ENCODE measurements around the gene CERS2. TPM values are rescaled to one million over a fixed set of nuclear protein-coding genes. Genes with fewer than 3 reads are reported as not detected.
A peak's percentile ranks its signal among the peaks of the same experiment; 100 is the strongest.

The CERS2 gene
- total and polyA plus RNA-seq, 10 of the 15 experiments (the other 5 are each of a cell fraction or from before 2014, with no cell fraction given) = 9.2 to 87.9 (median 50.8) TPM

- Histone ChIP-seq H3K27ac (ENCODE audit: control insufficient read depth, insufficient read depth) (peak overlapping the region; percentile 30; the same call in 1 of the 2 replicates), H3K4me1 (ENCODE audit: control insufficient read depth, insufficient read depth, low read length) (peaks cover 12% of the 10 kb centered on the region), H4K20me1 (ENCODE audit: control insufficient read depth, insufficient read depth) (no peaks in the 10 kb centered on the region), H3K79me2 (ENCODE audit: control insufficient read depth, insufficient read depth, low read length) (peaks cover 16% of the 10 kb centered on the region), H2AFZ (ENCODE audit: control insufficient read depth, low read depth, low read length) (peak overlapping the region; percentile 94), H3K9ac (ENCODE audit: control insufficient read depth, insufficient read depth, low read length) (no peak overlapping the region), H3K36me3 (ENCODE audit: control insufficient read depth in 2 of 2, insufficient read depth in 2 of 2, low read length in 1 of 2) (no peaks in the 10 kb centered on the region), H3K4me2 (ENCODE audit: control insufficient read depth, insufficient read depth) (peak overlapping the region; percentile 99), H3K4me3 (peak overlapping the region; percentile 34), H3K27me3 (replicated peaks in 1 of 2; ENCODE audit: control insufficient read depth in 2 of 2, insufficient read depth in 2 of 2, low read length in 1 of 2) (no peaks in the 10 kb centered on the region), H3K9me3 (replicated peaks; ENCODE audit: control insufficient read depth, insufficient read depth, low read length) (no peaks in the 10 kb centered on the region)
- no TSS peak for BruUV-seq (replicated peaks)
- intact Hi-C loops (cut with micrococcal nuclease; ENCODE audit: unreplicated experiment) = no loop called here
- SMC1A ChIA-PET (ENCODE audit: uncharacterized antibody, unreplicated experiment) = interaction anchor here (3.6 kb wide), 1 partner anchor 12 kb away, joined by 34 read pairs; no protein-coding TSS in a partner anchor
- POLR2A ChIA-PET = no interaction called here
- DNase-seq (ENCODE audit: low read depth, low spot score) (no peak), FAIRE-seq (no peak), ATAC-seq (no peak)
- RAD21 ChIA-PET (ENCODE audit: unreplicated experiment) = no interaction called here
- CTCF ChIA-PET = interaction anchor here (1.9 to 16.2 kb wide), 4 partner anchors 12 to 92 kb away, joined by 4 to 252 read pairs (median 50); partner anchors contain the start of genes ANXA9 and CERS2
- in situ Hi-C loops (cut with MboI) = no loop called here
- WGBS (ENCODE audit: insufficient coverage, insufficient replicate concordance, low lambda C conversion rate, missing lambda C conversion rate) = 47% methylated on average over 4 of the region's 4 CpGs
- no peak for TF ChIP-seq SREBF2 (IDR thresholded peaks at IDR 0.05; ENCODE audit: low read length)
- no peak for TF ChIP-seq SP1 (IDR thresholded peaks at IDR 0.05; ENCODE audit: low read depth, low read length)
- no peak for TF ChIP-seq CBX3 (IDR thresholded peaks at IDR 0.05; ENCODE audit: borderline replicate concordance, low read depth)
- TF ChIP-seq BCL11A (IDR thresholded peaks at IDR 0.05; ENCODE audit: low read depth, low read length) = no peak
- peak; percentile 59; the same call in 1 of the 2 replicates for TF ChIP-seq PKNOX1 (IDR thresholded peaks at IDR 0.05)
- TF ChIP-seq, protein P1, sequence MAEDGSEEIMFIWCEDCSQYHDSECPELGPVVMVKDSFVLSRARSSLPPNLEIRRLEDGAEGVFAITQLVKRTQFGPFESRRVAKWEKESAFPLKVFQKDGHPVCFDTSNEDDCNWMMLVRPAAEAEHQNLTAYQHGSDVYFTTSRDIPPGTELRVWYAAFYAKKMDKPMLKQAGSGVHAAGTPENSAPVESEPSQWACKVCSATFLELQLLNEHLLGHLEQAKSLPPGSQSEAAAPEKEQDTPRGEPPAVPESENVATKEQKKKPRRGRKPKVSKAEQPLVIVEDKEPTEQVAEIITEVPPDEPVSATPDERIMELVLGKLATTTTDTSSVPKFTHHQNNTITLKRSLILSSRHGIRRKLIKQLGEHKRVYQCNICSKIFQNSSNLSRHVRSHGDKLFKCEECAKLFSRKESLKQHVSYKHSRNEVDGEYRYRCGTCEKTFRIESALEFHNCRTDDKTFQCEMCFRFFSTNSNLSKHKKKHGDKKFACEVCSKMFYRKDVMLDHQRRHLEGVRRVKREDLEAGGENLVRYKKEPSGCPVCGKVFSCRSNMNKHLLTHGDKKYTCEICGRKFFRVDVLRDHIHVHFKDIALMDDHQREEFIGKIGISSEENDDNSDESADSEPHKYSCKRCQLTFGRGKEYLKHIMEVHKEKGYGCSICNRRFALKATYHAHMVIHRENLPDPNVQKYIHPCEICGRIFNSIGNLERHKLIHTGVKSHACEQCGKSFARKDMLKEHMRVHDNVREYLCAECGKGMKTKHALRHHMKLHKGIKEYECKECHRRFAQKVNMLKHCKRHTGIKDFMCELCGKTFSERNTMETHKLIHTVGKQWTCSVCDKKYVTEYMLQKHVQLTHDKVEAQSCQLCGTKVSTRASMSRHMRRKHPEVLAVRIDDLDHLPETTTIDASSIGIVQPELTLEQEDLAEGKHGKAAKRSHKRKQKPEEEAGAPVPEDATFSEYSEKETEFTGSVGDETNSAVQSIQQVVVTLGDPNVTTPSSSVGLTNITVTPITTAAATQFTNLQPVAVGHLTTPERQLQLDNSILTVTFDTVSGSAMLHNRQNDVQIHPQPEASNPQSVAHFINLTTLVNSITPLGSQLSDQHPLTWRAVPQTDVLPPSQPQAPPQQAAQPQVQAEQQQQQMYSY (CRISPR knock-in tag; IDR thresholded peaks at IDR 0.05) = no peak
- no peak for TF ChIP-seq SMARCA5 (IDR thresholded peaks at IDR 0.05)
- TF ChIP-seq ASH2L (IDR thresholded peaks at IDR 0.05; ENCODE audit: borderline replicate concordance, low read depth) = no peak
- no peak for TF ChIP-seq BMI1 (IDR thresholded peaks at IDR 0.05; ENCODE audit: borderline replicate concordance)
- no peak for TF ChIP-seq DPF2 (IDR thresholded peaks at IDR 0.05)
- no peak for TF ChIP-seq STAT1 (conservative IDR thresholded peaks at IDR 0.05)
- TF ChIP-seq, protein P2, sequence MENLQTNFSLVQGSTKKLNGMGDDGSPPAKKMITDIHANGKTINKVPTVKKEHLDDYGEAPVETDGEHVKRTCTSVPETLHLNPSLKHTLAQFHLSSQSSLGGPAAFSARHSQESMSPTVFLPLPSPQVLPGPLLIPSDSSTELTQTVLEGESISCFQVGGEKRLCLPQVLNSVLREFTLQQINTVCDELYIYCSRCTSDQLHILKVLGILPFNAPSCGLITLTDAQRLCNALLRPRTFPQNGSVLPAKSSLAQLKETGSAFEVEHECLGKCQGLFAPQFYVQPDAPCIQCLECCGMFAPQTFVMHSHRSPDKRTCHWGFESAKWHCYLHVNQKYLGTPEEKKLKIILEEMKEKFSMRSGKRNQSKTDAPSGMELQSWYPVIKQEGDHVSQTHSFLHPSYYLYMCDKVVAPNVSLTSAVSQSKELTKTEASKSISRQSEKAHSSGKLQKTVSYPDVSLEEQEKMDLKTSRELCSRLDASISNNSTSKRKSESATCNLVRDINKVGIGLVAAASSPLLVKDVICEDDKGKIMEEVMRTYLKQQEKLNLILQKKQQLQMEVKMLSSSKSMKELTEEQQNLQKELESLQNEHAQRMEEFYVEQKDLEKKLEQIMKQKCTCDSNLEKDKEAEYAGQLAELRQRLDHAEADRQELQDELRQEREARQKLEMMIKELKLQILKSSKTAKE (IDR thresholded peaks at IDR 0.05; ENCODE audit: low read depth, poor library complexity, severe bottlenecking) = no peak
- TF ChIP-seq MAX (IDR thresholded peaks at IDR 0.05; ENCODE audit: low read depth, low read length) = peak; percentile 32; the same call in 1 of the 2 replicates
- TF ChIP-seq, protein P3, sequence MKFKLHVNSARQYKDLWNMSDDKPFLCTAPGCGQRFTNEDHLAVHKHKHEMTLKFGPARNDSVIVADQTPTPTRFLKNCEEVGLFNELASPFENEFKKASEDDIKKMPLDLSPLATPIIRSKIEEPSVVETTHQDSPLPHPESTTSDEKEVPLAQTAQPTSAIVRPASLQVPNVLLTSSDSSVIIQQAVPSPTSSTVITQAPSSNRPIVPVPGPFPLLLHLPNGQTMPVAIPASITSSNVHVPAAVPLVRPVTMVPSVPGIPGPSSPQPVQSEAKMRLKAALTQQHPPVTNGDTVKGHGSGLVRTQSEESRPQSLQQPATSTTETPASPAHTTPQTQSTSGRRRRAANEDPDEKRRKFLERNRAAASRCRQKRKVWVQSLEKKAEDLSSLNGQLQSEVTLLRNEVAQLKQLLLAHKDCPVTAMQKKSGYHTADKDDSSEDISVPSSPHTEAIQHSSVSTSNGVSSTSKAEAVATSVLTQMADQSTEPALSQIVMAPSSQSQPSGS (IDR thresholded peaks at IDR 0.05; ENCODE audit: low read length) = no peak
- no peak for TF ChIP-seq CEBPB (IDR thresholded peaks at IDR 0.05; ENCODE audit: borderline replicate concordance in 1 of 2, low read depth in 2 of 2, low read length in 2 of 2)
These were observed 33.2 kb upstream of the CERS2 start for GRCh38 chr1:151007853-151008243.

Data from GM12878 (cell line).